Endothelial cell of hepatic sinusoid (primary cell): ENCODE data around the gene MAP3K3.
"Not testable (repeated sequence)": the region's sequence is repeated elsewhere in the genome, so short reads cannot be mapped to it uniquely, and the experiment has no call there.

Source experiments
- in situ Hi-C: cut with HindIII; loops from 2 replicates; pipeline ENCODE4 v1.10.0; 2017; ENCODE audit warnings: low sequenced_read_pairs

The MAP3K3 gene

DNA sequence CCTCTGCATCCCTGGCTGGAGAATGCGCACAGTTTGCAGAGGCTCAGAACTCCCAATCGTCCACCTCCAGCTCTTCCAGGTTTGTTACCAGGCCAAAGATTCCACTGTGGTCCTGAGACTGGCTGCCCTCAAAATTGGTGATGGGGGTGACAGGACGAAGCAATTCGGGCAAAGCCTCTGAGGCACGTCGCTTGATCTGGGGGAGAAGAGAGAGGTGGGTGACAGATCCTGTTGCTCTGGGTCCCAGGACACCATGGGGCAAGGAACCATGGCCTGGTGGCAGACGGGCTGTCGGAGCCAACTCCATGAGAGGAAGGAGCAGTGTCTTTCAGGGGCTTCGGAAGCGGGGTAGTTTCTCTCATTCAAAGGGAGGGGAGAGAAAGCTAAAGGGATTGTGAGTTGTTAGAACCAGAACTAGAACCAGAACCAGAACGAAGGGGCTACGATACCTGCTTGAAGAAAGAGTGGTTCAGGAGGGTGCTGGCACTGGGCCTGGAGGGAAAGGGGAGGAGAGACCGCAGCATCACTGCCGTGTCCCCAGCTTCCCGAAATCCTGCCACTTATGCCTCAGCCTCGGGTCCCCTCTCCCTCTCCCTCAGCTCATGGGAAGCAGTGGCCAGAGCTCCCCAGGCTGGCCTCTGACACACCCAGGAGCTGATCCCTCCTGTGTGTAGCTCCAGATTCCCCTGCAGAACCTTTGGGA lies 81.5 kb downstream of the MAP3K3 start:
- in situ Hi-C loops, result no loop called here

DNA sequence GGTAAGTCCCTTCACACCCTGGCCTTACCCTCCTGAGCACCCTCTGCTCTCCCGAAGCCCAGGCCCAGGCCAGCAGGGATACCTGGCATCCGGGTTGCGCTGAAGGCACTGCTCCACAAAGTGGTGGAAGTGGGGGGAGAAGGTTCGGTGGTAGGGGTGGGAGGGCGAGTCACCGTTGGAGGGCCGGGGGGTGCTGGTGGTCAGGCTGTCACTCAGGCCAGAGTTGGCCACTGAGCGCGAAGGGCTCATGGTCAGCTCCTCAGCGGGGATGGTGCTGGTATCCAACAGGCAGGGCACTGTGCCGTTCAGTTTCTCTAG lies 82.0 kb downstream of the MAP3K3 start:
- in situ Hi-C loops, result no loop called here

DNA sequence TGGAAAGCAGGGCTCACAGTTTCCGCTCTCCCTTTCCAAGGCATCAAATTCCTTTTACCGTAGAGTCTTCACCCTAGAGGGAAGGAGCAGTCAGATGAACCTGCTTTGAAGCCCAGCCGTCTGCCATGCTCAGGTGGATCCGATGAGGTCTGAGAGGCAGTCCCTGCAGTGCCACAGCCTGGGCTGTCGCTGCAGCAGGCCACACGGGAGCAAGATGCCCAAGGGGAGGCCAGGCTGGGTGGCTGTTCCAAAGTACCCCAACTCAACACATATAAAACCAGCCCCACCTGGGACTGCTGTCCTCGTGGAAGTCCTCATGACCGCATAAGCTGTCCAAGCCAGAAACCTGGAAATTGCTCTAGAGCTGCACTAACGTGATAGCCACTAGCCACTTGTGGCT lies 82.6 kb downstream of the MAP3K3 start:
- in situ Hi-C loops, result no loop called here

DNA sequence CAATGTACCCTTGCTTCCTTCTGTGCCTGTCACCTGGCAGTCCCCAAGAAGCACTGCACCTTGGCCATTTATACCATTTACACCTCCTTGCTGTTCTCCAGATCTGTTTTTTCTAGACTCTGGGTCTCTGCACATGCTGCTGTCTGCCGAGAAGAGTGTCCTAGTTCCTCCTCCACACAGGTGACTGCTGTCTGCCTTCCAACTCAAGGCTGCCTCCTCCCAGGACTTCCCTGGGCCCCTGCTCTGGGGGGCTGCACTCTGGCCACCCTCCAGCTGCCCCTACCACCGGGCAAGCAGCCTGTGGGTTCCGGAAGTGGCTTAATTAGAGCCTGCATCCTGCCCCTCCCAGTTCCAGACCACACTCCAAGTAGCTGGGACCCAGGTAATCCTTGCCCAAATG lies 83.4 kb downstream of the MAP3K3 start:
- in situ Hi-C loops, result no loop called here

DNA sequence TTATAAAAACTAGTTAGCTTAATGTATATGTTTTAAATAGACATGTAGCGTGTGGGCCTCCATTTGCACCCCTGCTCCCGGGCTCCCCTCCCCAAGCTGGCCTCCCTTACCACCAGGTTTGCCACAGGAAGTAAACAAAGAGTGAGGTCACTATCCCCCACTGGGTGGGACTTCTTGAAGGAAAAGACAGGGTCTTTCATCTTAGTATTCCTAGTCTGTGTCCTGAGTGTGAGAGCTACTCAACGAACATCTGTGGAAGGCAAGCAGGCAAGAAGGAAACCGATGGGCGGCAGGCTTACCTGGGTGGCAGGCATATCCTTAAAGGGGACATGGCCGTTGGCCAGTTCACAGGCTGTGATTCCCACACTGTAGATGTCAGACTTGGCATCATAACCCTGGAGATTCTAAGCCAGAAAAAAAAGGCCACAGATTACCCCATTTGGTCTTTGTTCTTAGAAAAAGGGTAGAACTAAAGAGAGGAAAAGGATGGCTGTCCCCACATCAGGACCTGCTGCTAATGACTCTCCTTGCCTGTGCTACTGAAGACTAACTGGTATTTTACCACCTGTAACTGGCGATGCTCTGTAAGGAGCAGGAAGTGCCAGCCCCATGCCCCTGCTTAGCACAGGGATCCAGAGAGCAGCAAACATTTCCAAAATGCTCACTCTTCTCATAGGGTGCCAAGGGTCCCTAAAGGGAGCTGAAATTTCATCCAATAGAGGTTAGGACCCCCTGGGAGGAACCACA lies 84.3 kb downstream of the MAP3K3 start:
- in situ Hi-C loops, result no loop called here

DNA sequence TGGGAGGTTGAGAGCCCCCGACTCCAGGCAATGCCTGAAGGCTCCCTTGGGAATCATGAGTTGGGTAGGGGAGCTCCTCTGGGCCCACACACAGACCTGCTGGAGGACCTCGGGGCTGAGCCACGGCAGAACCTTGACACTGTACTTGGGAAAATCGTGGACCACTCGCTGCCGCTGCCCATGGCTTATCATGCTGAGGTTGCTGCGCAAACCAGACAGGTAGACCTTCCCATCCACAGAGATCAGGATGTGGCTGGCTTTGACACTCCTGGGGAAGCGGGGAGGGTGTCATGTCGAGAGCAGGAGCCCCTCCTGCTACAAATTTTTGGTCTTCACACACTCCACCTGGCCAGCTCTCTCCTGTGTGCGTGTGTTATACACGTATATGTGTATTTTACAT lies 84.9 kb downstream of the MAP3K3 start:
- in situ Hi-C loops, result no loop called here

DNA sequence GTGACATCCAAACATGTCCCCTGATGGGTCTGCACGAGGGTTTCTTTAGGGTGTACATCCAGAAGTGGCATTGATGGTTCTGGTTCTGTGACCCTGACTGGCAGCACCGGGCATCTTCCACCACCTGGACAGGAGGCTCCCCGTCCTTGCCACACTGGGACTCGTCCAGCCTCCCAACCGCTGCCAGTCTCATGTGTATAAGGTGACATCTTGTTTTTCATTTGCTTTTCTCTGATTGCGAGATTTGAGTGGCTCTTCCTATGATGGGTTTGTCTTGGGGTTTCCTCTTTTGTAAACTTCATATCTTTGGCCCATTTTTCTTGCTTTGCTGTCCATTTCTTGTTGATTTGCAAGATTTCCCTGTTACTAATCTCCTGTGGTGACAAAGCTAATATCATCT lies 86.9 kb downstream of the MAP3K3 start:
- in situ Hi-C loops, result no loop called here

DNA sequence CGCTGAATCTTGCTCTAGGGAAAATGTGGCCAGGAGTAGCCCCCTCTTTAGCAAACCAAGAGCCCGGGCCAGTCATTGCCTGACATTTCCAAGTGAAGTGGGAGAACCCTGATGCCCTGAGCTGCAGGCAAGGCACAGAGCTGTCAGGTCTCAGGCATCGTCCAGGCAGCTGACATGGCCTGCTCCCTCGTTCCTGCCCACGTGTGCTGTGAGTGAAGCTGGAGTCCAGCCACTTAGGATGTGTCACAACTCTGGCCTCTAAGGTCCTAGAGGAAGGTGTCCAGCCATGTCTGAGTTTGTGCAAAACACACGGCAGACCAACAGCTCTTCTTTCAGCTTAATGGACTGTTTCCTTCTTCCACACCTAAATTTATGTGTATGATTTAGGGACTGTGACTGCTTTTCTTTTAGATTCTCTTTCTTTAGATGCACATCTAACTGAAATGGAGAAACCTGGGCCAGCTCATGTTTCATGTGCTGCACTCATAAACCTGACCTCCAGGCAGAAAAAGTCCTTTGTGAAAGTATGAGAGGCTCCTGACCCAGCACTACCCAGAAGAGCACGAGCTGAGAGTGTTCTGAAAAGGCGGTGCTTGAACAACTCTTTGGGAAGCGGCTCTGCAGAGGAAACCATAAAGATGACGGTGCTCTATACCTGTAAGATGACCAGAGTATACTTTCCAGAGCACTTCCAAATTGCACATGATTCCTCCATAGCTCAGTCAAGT lies 92.5 kb downstream of the MAP3K3 start:
- in situ Hi-C loops, result no loop called here

DNA sequence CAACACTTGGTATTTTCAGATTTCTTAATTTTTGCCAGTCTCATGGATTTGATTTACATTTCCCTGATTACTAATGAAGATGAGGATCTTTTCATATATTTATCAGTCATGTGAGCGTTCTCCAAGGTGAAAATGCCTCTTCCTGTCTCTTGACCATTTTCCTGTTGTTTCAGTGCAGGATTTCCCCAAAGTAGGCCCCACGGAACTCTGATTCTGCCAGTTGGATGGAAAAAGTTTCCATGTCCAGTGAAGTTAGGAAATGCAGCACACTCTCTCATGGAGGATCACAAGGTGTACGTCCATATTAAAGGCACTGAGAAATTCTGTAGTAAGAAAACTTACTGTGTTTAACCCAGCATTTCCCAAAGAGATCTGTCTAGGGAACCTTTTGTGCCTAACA lies 94.2 kb downstream of the MAP3K3 start:
- in situ Hi-C loops, result no loop called here

DNA sequence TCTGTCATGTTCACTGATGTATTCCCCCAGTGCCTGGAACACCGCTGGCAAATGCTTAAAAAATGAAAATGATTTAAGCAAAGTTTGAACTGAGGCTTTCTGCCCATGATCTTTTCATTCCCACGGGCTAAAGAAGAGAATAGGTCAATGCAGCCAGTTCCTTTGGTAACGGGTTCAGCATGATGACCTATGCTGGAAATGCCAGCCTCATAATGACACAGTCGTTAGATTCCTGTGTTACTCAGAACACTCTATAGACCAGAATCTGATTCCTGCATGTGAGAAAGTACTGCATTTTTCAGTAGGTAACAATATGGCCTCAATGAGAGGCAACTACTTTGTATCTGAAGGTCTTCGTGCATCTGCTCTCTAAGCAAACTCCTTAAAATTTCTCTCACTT lies 96.8 kb downstream of the MAP3K3 start:
- in situ Hi-C loops, result no loop called here

DNA sequence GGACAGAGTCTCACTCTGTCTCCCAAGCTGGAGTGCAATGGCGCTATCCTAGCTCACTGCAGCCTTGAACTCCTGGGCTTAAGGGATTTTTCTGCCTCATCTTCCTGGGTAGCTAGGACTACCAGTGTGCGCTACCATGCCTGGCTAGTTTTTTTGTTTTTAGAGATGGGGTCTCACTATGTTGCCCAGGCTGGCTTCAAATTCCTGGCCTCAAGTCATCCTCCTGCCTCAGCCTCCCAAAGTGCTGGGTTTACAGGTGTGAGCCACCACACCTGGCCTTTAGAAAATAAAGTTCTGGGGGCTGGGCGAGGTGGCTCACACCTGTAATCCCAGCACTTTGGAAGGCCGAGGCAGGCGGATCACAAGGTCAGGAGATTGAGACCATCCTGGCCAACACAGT lies 98.0 kb downstream of the MAP3K3 start:
- in situ Hi-C loops, result not testable (repeated sequence)

DNA sequence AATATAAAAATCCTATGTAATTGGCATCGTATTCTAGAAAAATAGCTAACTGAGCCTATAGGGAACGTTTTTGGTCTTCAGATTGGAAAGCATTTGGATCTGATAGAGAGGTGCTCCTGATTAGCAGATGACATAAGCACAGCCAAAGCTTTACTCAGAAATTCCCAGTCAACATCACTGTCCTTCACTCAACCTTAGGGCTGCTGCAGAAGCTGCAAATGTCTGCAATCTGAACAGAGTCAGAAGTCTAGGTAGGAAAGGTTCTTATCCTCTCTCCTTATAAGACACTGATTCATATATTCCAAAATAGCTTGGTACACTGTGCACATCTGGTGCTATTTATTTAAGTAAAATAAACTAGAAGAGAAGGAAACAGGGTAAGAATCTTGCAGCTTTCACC lies 100.2 kb downstream of the MAP3K3 start:
- in situ Hi-C loops, result no loop called here

DNA sequence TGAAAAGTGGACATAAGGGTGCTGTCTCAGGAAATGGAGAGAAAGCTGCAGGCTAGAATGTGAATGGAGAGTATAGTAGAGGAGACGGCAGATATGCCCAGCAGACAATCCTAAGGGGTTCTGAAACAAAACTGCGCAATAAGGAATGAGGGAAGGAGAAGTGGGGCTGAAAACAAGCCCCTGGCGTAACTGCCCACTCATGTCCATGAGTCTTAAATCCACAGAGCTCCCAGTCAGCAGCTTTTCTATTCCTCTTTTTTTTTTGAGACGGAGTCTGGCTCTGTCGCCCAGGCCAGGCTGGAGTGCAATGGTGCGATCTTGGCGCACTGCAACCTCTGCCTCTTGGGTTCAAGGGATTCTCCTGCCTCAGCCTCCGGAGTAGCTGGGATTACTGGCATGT lies 113.5 kb downstream of the MAP3K3 start:
- in situ Hi-C loops, result no loop called here

DNA sequence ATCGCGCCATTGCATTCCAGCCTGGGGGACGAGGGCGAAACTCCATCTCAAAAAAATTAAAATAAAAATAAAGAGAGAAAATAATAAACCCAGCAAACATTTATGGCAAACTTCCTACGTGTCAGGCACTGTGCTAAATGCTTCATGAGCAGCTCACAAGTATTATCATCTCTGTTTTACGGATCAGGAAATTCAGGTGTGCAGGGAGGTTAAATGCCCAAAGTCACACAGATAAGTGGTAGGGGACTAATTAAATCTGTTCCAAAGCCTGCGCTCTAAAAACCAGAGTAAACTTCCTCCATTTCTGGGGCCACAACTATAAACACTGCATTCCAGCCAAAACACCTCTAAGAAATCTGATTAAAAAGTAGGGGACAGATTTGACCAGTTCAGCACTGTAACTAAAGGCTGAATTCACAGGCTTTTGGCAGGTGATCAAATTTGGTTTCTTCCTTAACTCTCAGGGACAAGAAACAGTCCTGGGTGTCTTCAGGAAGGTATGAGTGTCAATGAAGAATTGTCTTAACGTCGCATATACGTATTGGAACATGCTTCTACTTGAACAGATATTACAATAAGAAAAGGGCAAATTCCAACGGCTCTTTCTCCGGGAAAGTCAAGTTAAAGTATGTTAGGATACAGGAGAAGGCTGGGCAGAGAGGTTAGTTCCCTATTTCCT lies 118.4 kb downstream of the MAP3K3 start:
- in situ Hi-C loops, result no loop called here

DNA sequence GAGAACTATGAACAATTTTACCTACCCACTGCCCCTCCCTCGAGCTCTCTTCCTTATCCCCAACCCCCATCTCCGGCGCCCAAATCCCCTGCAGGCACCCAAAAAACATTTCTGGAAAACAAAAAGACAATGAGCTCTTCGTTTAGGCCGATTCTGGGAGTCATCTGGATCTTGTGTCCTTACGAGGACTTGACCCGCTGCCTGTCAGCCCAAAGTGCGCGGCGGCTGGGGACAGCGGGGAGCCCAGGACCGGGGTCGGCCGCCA lies 118.9 kb downstream of the MAP3K3 start:
- in situ Hi-C loops, result no loop called here

DNA sequence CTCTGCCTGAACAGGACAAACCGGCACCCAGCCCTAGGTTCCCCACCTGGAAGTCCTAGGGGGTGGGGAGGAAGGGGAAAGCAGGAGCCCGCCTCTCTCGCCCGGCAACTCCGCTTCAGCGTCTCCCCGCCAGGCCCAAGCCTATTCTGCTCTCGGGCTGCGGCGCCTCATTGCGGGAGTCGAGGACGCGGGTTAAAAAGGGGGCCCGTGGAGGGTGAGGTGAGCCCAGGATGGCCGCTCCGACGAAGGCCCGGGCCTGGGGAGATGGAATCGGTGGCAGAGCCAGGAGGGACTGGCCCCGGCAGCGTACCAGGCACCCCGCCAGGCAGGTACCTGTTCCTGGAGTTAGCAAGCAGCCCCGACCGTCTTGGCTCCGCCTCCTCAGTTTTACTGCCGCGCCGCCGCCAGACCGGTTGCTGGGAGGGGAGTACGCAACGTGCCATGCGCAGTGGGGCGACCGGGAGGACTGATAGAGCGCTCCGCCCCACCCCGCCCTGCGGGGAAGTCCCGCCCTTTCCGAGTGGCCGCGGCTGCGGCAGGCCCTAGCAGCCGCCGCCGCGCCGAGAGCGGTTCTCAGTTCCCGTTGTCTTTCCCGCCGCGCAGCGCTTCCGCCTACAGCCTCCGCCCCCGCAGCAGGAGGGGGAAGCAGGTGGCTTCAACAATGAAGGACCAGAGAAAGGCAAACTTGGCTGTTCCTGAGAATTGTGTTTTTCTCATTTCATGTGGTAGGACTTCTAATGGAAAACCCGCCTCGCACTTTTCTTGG lies 119.4 kb downstream of the MAP3K3 start, which contains the start of gene STRADA:
TSS of gene STRADA (minus strand) at position 392 of the 766 bp plus-strand sequence. CDS start 13,430 bp downstream, outside the sequence.
- in situ Hi-C loops, result no loop called here
